GM12878 (cell line): Measurements from ENCODE around the gene AGBL5. TPM values are rescaled to one million over a fixed set of nuclear protein-coding genes. Genes with fewer than 3 reads are reported as not detected.

Experiments
- ATAC-seq: fragments of 200-7000 bp; cut with Tn5 transposase; 3 replicates; pipeline ENCODE4 v1.9.1; 2020; ENCODE audit warnings: mild to moderate bottlenecking, moderate library complexity
- BruUV-seq: library from RNA; stranded (reverse); fragments of 400-500 nt; replicated peaks from 2 replicates; lab custom pipeline; 2021; lab: Mats Ljungman, UMichigan
- CTCF ChIA-PET: fragments of 300-600 bp; sonication (Branson Sonifier 250); formaldehyde crosslinking; extraction: SDS; loops from one replicate; lab custom pipeline; 2021; ENCODE audit warnings: inconsistent platforms; lab: Yijun Ruan, JAX
- POLR2A ChIA-PET: fragments of 350-600 bp; formaldehyde crosslinking; extraction: SDS; loops from one replicate; lab custom pipeline; 2021; ENCODE audit warnings: inconsistent platforms; lab: Charles Lee
- RAD21 ChIA-PET: fragments of 300-600 bp; sonication (Branson Sonifier 250); formaldehyde crosslinking; loops from one replicate; lab custom pipeline; 2023; ENCODE audit warnings: antibody characterized with exemption; ENCODE audit not compliant: unreplicated experiment; lab: Charles Lee
- SMC1A ChIA-PET: fragments of 300-600 bp; sonication (Branson Sonifier 250); formaldehyde crosslinking; loops from one replicate; lab custom pipeline; 2023; ENCODE audit not compliant: unreplicated experiment, uncharacterized antibody; lab: Charles Lee
- DNase-seq: peaks from one replicate; pipeline ENCODE4 v3.0.0-alpha.2; 2011; ENCODE audit warnings: low read depth, low spot score
- FAIRE-seq: peaks from 3 replicates; lab custom pipeline; 2011; peaks lifted over from hg19 to GRCh38; lab: Jason Lieb, UNC
- H2AFZ ChIP-seq: 2 replicates; pipeline ENCODE4 v1.6.0; 2011; ENCODE audit warnings: low read depth, low read length, control low read depth; ENCODE audit not compliant: control insufficient read depth
- H3K27ac ChIP-seq: 2 replicates; pipeline ENCODE4 v1.5.1; 2011; ENCODE audit warnings: control low read depth; ENCODE audit not compliant: control insufficient read depth, insufficient read depth
- H3K27me3 ChIP-seq, 2 experiments: replicated peaks in 1 of 2; 2 replicates each; pipeline versions ENCODE4 v1.6.0 to v1.6.1; 2011; ENCODE audit warnings: low read length in 1 of 2; ENCODE audit not compliant: control insufficient read depth in 2 of 2, insufficient read depth in 2 of 2
- H3K36me3 ChIP-seq, 2 experiments: 2 replicates each; pipeline ENCODE4 v1.5.1; 2011; ENCODE audit warnings: low read length in 1 of 2; ENCODE audit not compliant: control insufficient read depth in 2 of 2, insufficient read depth in 2 of 2
- H3K4me1 ChIP-seq: 2 replicates; pipeline ENCODE4 v1.6.1; 2011; ENCODE audit warnings: mild to moderate bottlenecking, low read length, moderate library complexity, mixed read lengths; ENCODE audit not compliant: control insufficient read depth, insufficient read depth
- H3K4me2 ChIP-seq: 2 replicates; pipeline ENCODE4 v1.6.0; 2011; ENCODE audit warnings: control low read depth; ENCODE audit not compliant: control insufficient read depth, insufficient read depth
- H3K4me3 ChIP-seq: fragments of 200-600 bp; sonication (generic); 2 replicates; pipeline ENCODE4 v1.5.1; 2016
- H3K79me2 ChIP-seq: 2 replicates; pipeline ENCODE4 v1.6.0; 2011; ENCODE audit warnings: low read length; ENCODE audit not compliant: control insufficient read depth, insufficient read depth
- H3K9ac ChIP-seq: 2 replicates; pipeline ENCODE4 v1.8.0; 2011; ENCODE audit warnings: low read length, control low read depth, mixed read lengths; ENCODE audit not compliant: control insufficient read depth, insufficient read depth
- H3K9me3 ChIP-seq: replicated peaks from 3 replicates; pipeline ENCODE4 v1.5.1; 2011; ENCODE audit warnings: mild to moderate bottlenecking, low read length; ENCODE audit not compliant: control insufficient read depth, insufficient read depth
- H4K20me1 ChIP-seq: 2 replicates; pipeline ENCODE4 v1.6.0; 2011; ENCODE audit not compliant: control insufficient read depth, insufficient read depth
- CBFB ChIP-seq: IDR thresholded peaks from 2 replicates; pipeline ENCODE4 v1.6.1; 2016; ENCODE audit warnings: antibody characterized with exemption, low read depth
- ETV6 ChIP-seq, 2 experiments: fragments of 450-650 bp in 1 of 2; IDR thresholded peaks in 1 of 2; conservative IDR thresholded peaks in 1 of 2; 2 replicates each; pipeline ENCODE4 v1.6.1; 2014; ENCODE audit warnings: antibody characterized with exemption in 1 of 2, borderline replicate concordance in 1 of 2, low read depth in 1 of 2, mild to moderate bottlenecking in 1 of 2, moderate library complexity in 1 of 2
- FOXM1 ChIP-seq: IDR thresholded peaks from 2 replicates; pipeline ENCODE4 v1.6.1; 2012; ENCODE audit warnings: low read depth, mild to moderate bottlenecking, inconsistent platforms, low read length, moderate library complexity
- GABPA ChIP-seq: IDR thresholded peaks from 2 replicates; pipeline ENCODE4 v1.6.1; 2014; ENCODE audit warnings: antibody characterized with exemption, low read depth, mild to moderate bottlenecking, inconsistent platforms
- GATAD2B ChIP-seq: fragments of 450-650 bp; conservative IDR thresholded peaks from 2 replicates; pipeline ENCODE4 v1.6.1; 2017; ENCODE audit warnings: low read depth, mild to moderate bottlenecking, moderate library complexity
- IKZF2 ChIP-seq, 2 experiments: fragments of 450-650 bp; IDR thresholded peaks; 2 replicates each; pipeline ENCODE4 v1.6.1; 2017; ENCODE audit warnings: mild to moderate bottlenecking in 2 of 2, moderate library complexity in 2 of 2
- MXI1 ChIP-seq: fragments of 150-350 bp; IDR thresholded peaks from 2 replicates; pipeline ENCODE4 v1.6.1; 2011; ENCODE audit warnings: low read depth, mild to moderate bottlenecking, inconsistent platforms, low read length, improper control_type of control experiment
- MYC ChIP-seq: IDR thresholded peaks from 2 replicates; pipeline ENCODE4 v1.6.1; 2011; ENCODE audit warnings: mild to moderate bottlenecking, low read length, moderate library complexity, inconsistent platforms; ENCODE audit not compliant: insufficient read depth, insufficient replicate concordance, insufficient read length, severe bottlenecking
- PAX8 ChIP-seq: fragments of 450-650 bp; IDR thresholded peaks from 2 replicates; pipeline ENCODE4 v1.6.1; 2017; ENCODE audit warnings: mild to moderate bottlenecking, moderate library complexity
- RCOR1 ChIP-seq: conservative IDR thresholded peaks from 2 replicates; pipeline ENCODE4 v1.6.1; 2012; ENCODE audit warnings: low read depth, low read length, improper control_type of control experiment
- RFX5 ChIP-seq: IDR thresholded peaks from 2 replicates; pipeline ENCODE4 v1.6.1; 2011; ENCODE audit warnings: low read depth, low read length, improper control_type of control experiment
- TCF7 ChIP-seq: IDR thresholded peaks from 2 replicates; pipeline ENCODE4 v1.6.1; 2014; ENCODE audit warnings: antibody characterized with exemption, borderline replicate concordance
- ZNF24 ChIP-seq: fragments of 450-650 bp; IDR thresholded peaks from 2 replicates; pipeline ENCODE4 v1.6.1; 2017; ENCODE audit warnings: antibody characterized with exemption, mild to moderate bottlenecking
- WGBS: methylation state at CpG from one replicate; pipeline ENCODE4 v1.1.6; 2016; ENCODE audit warnings: low lambda C conversion rate; ENCODE audit not compliant: insufficient replicate concordance, insufficient coverage; ENCODE audit errors: missing lambda C conversion rate; 5-methylcytosine and 5-hydroxymethylcytosine counted together
- in situ Hi-C: fragments of 300-500 bp; cut with MboI; formaldehyde crosslinking; loops from 9 replicates; pipeline ENCODE4 v1.14.3; 2018; ENCODE audit warnings: mixed read lengths
- intact Hi-C: fragments of 100-400 bp; cut with micrococcal nuclease; formaldehyde crosslinking; loops from one replicate; pipeline ENCODE4 v1.14.2; 2022; ENCODE audit not compliant: unreplicated experiment
- polyA plus RNA-seq, 11 experiments: library from polyadenylated mRNA; depleted of rRNA in 4 of 11; unstranded in 6 of 11; stranded (reverse) in 5 of 11; fragments of >200 nt; fragmentation: Nextera tagmentation in 4 of 11; fragmentation: Illumina TruSeq in 1 of 11; extraction: Ambion mirVana in 4 of 11; extraction: Trizol in 1 of 11; gene quantifications; 1 replicate in 1 of 11; 2 replicates in 10 of 11; pipeline versions ENCODE4 v1.2.1 to v1.2.3, GENCODE V29; 2011 to 2016; ENCODE audit warnings: inconsistent platforms in 2 of 11, missing spikeins in 2 of 11, low read depth in 1 of 11
- total RNA-seq, 4 experiments: library from RNA; depleted of rRNA in 3 of 4; stranded (reverse); fragments of >200 nt in 3 of 4; fragmentation: Illumina TruSeq in 1 of 4; extraction: Trizol in 1 of 4; gene quantifications; 2 replicates each; pipeline versions ENCODE4 v1.2.1 to v1.2.3, GENCODE V29; 2013 to 2021

The AGBL5 gene
- total and polyA plus RNA-seq, 10 of the 15 experiments (the other 5 are each of a cell fraction or from before 2014, with no cell fraction given) = 1.9 to 28.5 (median 19.5) TPM

DNA sequence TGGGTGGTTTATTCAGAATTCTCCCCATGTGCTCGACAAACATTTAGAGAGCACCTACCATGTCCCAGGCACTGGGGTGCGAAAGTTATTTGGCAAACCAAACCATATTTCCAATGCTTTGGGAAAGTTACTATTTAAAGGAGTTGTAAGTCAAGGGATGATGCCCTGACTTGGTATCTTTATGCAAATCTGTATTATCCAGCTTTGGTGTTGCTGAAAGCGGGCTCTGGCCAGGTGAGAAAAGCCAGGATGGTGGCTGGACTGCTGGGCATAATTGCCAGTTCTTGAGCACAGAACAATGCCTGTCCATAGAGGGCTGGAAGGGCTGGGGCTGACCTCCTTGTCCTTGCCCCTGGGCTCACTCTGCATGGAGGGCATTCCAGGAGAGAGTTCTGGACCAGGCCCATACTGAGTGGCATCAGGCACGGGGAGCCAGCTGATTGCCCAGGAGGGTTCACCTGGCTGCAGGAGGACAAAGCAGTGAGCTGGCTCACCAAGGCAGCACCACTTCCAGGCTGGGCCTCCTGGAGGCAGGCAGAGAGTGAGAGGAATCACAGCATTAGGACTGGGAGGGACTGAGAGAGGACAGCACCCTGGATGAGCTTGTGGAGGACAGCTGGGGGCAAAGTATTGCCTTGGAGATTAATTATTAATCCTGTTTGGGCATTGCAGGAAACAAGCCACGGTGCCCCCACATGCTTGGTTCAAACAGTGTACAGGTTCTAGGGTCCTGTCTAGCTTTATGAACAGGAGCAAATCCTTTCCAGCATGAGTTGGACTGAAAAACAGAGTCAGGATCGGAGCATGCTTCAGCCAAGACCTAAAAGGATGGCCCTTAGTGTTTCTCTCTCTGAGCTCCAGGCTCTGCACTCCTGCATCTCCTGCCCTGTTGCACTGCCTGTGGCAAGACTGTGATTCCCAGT lies 42.2 kb downstream of the AGBL5 start:
- ChIA-PET RAD21 (interaction anchor here (1.0 to 3.3 kb wide), 2 partner anchors 42 to 132 kb away, joined by 3 to 9 read pairs; partner anchors contain the start of gene AGBL5), CTCF (interaction anchor here (0.7 to 1.9 kb wide), 5 partner anchors 77 to 187 kb away, joined by 3 to 19 read pairs (median 4); no protein-coding TSS in a partner anchor), POLR2A (interaction anchor here (0.5 to 0.6 kb wide), 2 partner anchors 33 to 223 kb away, joined by 3 read pairs; no protein-coding TSS in a partner anchor), SMC1A (interaction anchor here (0.6 to 1.7 kb wide), 2 partner anchors 124 to 132 kb away, joined by 3 to 7 read pairs; no protein-coding TSS in a partner anchor)
- no peak for TF ChIP-seq MXI1
- no peak for TF ChIP-seq TCF7
- no peak for TF ChIP-seq ZNF24
- no peak for TF ChIP-seq FOXM1
- TF ChIP-seq RCOR1 = no peak
- no peak for TF ChIP-seq PAX8
- TF ChIP-seq GABPA = no peak
- no peak for TF ChIP-seq GATAD2B
- TF ChIP-seq RFX5 = no peak
- no peak for TF ChIP-seq IKZF2 (IDR thresholded peaks at IDR 0.05)
- no peak for TF ChIP-seq MYC
- TF ChIP-seq ETV6 (conservative IDR thresholded peaks at IDR 0.05 in 1 of 2, IDR thresholded peaks at IDR 0.05 in 1 of 2; ENCODE audit: borderline replicate concordance in 1 of 2, low read depth in 1 of 2) = no peak
- no peak for TF ChIP-seq CBFB
- in situ Hi-C loops (no loop called here), intact Hi-C loops (no loop called here)
- H3K27ac ChIP-seq = no peak overlapping the region
- ATAC-seq (no peak), DNase-seq (no peak), FAIRE-seq (no peak)
- H3K4me3 ChIP-seq = no peak overlapping the region
- WGBS = 76% methylated on average over 6 of the region's 6 CpGs
- no peaks in the 10 kb centered on the region; a peak in 1 of 4 replicates for H3K36me3 ChIP-seq
- H2AFZ ChIP-seq = no peak overlapping the region
- H3K9me3 ChIP-seq = no peaks in the 10 kb centered on the region
- no peaks in the 10 kb centered on the region; the same call in 1 of the 2 replicates for H3K4me1 ChIP-seq
- no peak overlapping the region for H3K4me2 ChIP-seq
- no TSS peak for BruUV-seq
- no peaks in the 10 kb centered on the region for H4K20me1 ChIP-seq
- H3K9ac ChIP-seq = no peak overlapping the region
- no peaks in the 10 kb centered on the region for H3K27me3 ChIP-seq
- H3K79me2 ChIP-seq = no peaks in the 10 kb centered on the region
